Measurements from ENCODE around the gene ZNF534. TPM values are rescaled to one million over a fixed set of nuclear protein-coding genes. Genes with fewer than 3 reads are reported as not detected.
"Not testable (repeated sequence)": the region's sequence is repeated elsewhere in the genome, so short reads cannot be mapped to it uniquely, and the experiment has no call there.

ZNF534 gene
- total and polyA plus RNA-seq, 2 donors from 2014 or later, result not detected

DNA sequence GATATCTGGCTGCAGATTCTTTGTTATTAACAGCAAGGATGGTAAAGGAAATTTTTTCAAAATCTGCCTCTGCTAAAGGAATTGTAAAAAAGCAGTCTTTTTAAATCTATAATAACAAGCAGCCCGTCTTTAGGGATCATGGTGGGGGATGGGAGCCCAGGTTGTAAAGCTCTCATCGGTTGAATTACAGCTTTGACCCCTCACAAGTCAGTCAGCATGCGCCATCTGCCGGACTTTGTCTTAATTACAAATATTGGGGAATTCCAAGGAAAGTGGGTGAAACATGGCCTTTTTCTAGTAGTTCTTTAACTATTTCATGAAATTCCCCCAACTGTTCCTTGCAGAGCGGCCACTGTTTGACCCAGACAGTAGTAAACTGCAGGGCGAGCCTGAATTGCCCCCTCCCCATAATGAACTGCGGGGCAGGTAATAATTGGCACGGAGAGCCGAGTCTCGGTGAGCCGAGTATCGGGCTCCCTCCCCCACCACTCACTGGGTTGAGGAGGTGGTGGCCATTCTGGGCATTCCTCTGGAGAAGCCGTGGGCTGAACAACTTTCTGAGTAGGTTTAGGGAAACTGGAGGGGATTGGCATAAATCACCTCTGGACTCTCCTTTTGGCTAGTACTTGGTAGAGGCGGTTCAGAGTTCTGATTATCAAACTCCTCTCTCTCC is 36.0 kb downstream of the ZNF534 start:
- intact Hi-C loops (cut with DNase I), result no loop called here

DNA sequence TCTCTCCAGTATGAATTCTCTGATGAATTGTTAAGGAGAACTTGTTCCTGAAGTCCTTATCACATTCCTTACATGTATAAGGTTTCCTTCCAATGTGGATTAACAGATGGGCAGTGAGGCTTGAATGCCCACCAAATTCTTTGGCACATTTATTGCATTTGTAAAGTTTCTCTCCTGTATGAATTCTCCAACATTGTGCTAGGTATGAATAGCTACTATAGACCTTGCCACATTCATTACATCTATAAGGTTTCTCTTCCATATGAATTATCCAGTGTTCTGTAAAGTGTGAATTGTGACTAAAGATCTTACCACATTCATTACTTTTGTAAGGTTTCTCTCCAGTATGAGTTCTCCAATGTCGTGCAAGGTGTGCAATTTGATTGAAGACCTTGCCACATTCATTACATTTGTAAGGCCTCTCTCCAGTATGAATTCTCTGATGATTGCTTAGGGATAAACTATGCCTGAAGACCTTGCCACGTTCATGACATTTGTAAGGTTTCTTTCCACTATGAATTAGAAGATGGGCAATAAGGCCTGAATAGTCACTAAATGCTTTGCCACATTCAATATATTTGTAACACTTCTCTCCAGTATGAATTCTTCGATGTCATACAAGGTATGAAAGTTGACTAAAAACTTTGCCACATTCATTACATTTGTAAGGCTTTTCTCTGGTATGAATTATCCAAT is 44.9 kb downstream of the ZNF534 start:
- Histone ChIP-seq H3K4me1 (ENCODE audit: control insufficient read depth in 2 of 3, insufficient read depth in 2 of 3, low read depth in 1 of 3, low read length in 3 of 3) (no peaks in the 10 kb centered on the region), H3K4me3 (ENCODE audit: low read length in 3 of 3) (no peak overlapping the region), H3K9ac (ENCODE audit: low read length in 3 of 3) (no peak overlapping the region), H3K27me3 (ENCODE audit: control insufficient read depth, insufficient read depth, low read length) (no peaks in the 10 kb centered on the region), H3K9me3 (ENCODE audit: control insufficient read depth in 2 of 3, insufficient read depth in 1 of 3, low read length in 3 of 3) (peaks cover 4 to 89% (median 63%) of the 10 kb centered on the region in 3 donors), H3K27ac (ENCODE audit: low read depth in 2 of 2, low read length in 2 of 2) (no peak overlapping the region), H3K36me3 (ENCODE audit: control insufficient read depth in 2 of 3, insufficient read depth in 3 of 3, low read length in 3 of 3) (no peaks in the 10 kb centered on the region)
- TF ChIP-seq, protein P1, sequence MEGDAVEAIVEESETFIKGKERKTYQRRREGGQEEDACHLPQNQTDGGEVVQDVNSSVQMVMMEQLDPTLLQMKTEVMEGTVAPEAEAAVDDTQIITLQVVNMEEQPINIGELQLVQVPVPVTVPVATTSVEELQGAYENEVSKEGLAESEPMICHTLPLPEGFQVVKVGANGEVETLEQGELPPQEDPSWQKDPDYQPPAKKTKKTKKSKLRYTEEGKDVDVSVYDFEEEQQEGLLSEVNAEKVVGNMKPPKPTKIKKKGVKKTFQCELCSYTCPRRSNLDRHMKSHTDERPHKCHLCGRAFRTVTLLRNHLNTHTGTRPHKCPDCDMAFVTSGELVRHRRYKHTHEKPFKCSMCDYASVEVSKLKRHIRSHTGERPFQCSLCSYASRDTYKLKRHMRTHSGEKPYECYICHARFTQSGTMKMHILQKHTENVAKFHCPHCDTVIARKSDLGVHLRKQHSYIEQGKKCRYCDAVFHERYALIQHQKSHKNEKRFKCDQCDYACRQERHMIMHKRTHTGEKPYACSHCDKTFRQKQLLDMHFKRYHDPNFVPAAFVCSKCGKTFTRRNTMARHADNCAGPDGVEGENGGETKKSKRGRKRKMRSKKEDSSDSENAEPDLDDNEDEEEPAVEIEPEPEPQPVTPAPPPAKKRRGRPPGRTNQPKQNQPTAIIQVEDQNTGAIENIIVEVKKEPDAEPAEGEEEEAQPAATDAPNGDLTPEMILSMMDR (IDR thresholded peaks at IDR 0.05; ENCODE audit: borderline replicate concordance, extremely low read depth, insufficient read depth), result no peak
- FAIRE-seq (no peak), DNase-seq (no peak)
- intact Hi-C loops (cut with DNase I), result no loop called here

More for the DNA sequence above, 36.0 kb downstream of the ZNF534 start:
- Histone ChIP-seq H3K36me3 (ENCODE audit: control insufficient read depth in 2 of 3, insufficient read depth in 3 of 3, low read length in 3 of 3) (peaks cover 0 to 2% (median 0%) of the 10 kb centered on the region in 3 donors), H3K27ac (ENCODE audit: low read depth in 2 of 2, low read length in 2 of 2) (no peak overlapping the region), H3K9me3 (ENCODE audit: control insufficient read depth in 2 of 3, insufficient read depth in 1 of 3, low read length in 3 of 3) (peaks cover 2 to 83% (median 37%) of the 10 kb centered on the region in 3 donors), H3K4me3 (ENCODE audit: low read length in 3 of 3) (no peak overlapping the region), H3K4me1 (ENCODE audit: control insufficient read depth in 2 of 3, insufficient read depth in 2 of 3, low read depth in 1 of 3, low read length in 3 of 3) (no peaks in the 10 kb centered on the region), H3K9ac (ENCODE audit: low read length in 3 of 3) (no peak overlapping the region), H3K27me3 (ENCODE audit: control insufficient read depth, insufficient read depth, low read length) (no peaks in the 10 kb centered on the region)
- no peak for FAIRE-seq
- TF ChIP-seq, protein P1 (IDR thresholded peaks at IDR 0.05; ENCODE audit: borderline replicate concordance, extremely low read depth, insufficient read depth), result no peak
- DNase-seq, result no peak

DNA sequence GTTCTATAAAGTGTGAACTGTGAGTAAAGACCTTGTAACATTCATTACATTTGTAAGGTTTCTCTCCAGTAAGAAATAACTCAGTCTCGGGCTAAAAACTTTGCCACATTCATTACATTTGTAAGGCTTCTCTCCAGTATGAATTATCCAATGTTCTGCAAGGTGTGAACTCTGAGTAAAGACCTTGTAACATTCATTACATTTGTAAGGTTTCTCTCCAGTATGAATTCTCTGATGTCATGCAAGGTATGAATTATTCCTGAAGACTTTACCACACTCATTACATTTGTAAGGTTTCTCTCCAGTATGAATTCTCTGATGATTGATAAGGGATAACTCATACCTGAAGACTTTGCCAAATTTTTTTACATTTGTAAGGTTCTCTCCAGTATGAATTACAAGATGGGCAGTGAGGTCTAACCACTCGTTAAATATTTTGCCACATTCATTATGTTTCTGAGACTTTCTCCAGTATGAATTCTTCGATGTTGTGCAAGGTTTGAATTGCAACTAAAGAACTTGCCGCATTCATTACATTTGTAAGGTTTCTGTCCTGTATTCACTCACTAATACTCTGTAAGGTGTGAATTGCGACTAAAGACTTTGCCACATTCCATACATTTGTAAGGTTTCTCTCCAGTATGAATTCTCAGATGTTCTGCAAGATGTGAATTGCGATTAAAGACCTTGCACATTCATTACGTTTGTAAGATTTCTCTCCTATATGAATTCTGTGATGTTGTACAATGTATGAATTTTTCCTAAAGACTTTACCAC is 45.6 kb downstream of the ZNF534 start:
- FAIRE-seq (no peak), DNase-seq (no peak)
- intact Hi-C loops (cut with DNase I), result no loop called here
- Histone ChIP-seq H3K27me3 (ENCODE audit: control insufficient read depth, insufficient read depth, low read length) (no peaks in the 10 kb centered on the region), H3K4me1 (ENCODE audit: control insufficient read depth in 2 of 3, insufficient read depth in 2 of 3, low read depth in 1 of 3, low read length in 3 of 3) (no peaks in the 10 kb centered on the region), H3K36me3 (ENCODE audit: control insufficient read depth in 2 of 3, insufficient read depth in 3 of 3, low read length in 3 of 3) (no peaks in the 10 kb centered on the region), H3K9ac (ENCODE audit: low read length in 3 of 3) (no peak overlapping the region), H3K9me3 (ENCODE audit: control insufficient read depth in 2 of 3, insufficient read depth in 1 of 3, low read length in 3 of 3) (peaks cover 4 to 83% (median 64%) of the 10 kb centered on the region in 3 donors), H3K27ac (ENCODE audit: low read depth in 2 of 2, low read length in 2 of 2) (no peak overlapping the region), H3K4me3 (ENCODE audit: low read length in 3 of 3) (peak overlapping the region in 1 of 3 donors; percentile 19)
- TF ChIP-seq, protein P1 (IDR thresholded peaks at IDR 0.05; ENCODE audit: borderline replicate concordance, extremely low read depth, insufficient read depth), result no peak

DNA sequence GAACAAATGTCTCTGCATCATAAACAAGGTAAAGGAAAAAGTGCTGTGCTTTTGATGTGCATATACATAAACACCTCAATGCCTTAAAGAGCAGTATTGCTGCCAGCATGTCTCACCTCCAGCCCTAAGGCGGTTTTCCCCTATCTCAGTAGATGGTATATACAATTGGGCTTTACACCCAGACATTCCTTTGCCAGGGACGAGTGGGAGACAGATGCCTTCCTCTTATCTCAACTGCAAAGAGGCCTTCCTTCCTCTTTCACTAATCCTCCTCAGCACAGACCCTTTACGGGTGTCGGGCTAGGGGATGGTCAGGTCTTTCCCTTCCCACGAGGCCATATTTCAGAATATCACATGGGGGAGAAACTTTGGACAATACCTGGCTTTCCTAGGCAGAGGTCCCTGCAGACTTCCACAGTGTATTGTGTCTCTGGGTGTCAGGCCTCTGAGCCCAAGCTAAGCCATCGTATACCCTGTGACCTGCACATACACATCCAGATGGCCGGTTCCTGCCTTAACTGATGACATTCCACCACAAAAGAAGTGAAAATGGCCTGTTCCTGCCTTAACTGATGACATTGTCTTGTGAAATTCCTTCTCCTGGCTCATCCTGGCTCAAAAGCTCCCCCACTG is 55.3 kb downstream of the ZNF534 start:
- H3K4me1 ChIP-seq (ENCODE audit: control insufficient read depth in 2 of 3, insufficient read depth in 2 of 3, low read depth in 1 of 3, low read length in 3 of 3); DNase-seq; FAIRE-seq; H3K27ac ChIP-seq (ENCODE audit: low read depth in 2 of 2, low read length in 2 of 2); H3K27me3 ChIP-seq (ENCODE audit: control insufficient read depth, insufficient read depth, low read length); intact Hi-C loops (cut with DNase I); H3K9ac ChIP-seq (ENCODE audit: low read length in 3 of 3); H3K36me3 ChIP-seq (ENCODE audit: control insufficient read depth in 2 of 3, insufficient read depth in 3 of 3, low read length in 3 of 3); H3K4me3 ChIP-seq (ENCODE audit: low read length in 3 of 3): not testable (repeated sequence)
- H3K9me3 ChIP-seq (ENCODE audit: control insufficient read depth in 2 of 3, insufficient read depth in 1 of 3, low read length in 3 of 3), result peaks cover 0 to 46% (median 7%) of the 10 kb centered on the region in 3 donors

DNA sequence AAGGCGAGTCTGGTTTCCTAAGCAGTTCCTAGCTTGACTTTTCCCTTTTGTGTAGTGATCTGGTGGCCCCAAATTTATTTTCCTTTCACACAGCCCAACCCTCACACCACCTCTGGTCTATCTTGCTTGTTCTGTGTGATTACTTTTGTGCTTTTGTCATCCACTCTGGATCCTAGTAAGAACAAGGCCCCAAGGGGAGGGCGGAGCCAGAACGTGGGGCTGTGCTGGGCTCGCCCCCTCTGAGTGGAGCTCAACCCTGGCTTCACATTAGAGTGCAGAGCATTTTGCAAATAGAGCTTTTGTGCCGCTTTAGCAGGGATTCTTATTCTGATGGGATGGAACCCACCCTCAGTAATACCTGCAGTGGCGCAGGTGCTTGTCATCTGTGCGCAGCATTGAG is 56.1 kb downstream of the ZNF534 start:
- intact Hi-C loops (cut with DNase I); H3K27ac ChIP-seq (ENCODE audit: low read depth in 2 of 2, low read length in 2 of 2); DNase-seq; H3K27me3 ChIP-seq (ENCODE audit: control insufficient read depth, insufficient read depth, low read length); FAIRE-seq; H3K4me1 ChIP-seq (ENCODE audit: control insufficient read depth in 2 of 3, insufficient read depth in 2 of 3, low read depth in 1 of 3, low read length in 3 of 3); H3K9ac ChIP-seq (ENCODE audit: low read length in 3 of 3); H3K4me3 ChIP-seq (ENCODE audit: low read length in 3 of 3); H3K36me3 ChIP-seq (ENCODE audit: control insufficient read depth in 2 of 3, insufficient read depth in 3 of 3, low read length in 3 of 3): not testable (repeated sequence)
- peaks cover 0 to 44% (median 4%) of the 10 kb centered on the region in 3 donors for H3K9me3 ChIP-seq (ENCODE audit: control insufficient read depth in 2 of 3, insufficient read depth in 1 of 3, low read length in 3 of 3)
